Measurements from ENCODE around the gene PAIP2. TPM values are rescaled to one million over a fixed set of nuclear protein-coding genes. Genes with fewer than 3 reads are reported as not detected.

PAIP2 gene
- total RNA-seq, 2 donors from 2014 or later = 53.9 to 65.6 TPM

GRCh38 chr5:139358064-139358463 is 16.4 kb downstream of the PAIP2 start:
- Histone ChIP-seq H3K36me3 (no peaks in the 10 kb centered on the region), H3K4me3 (no peak overlapping the region), H3K27ac (no peak overlapping the region), H3K4me1 (ENCODE audit: control insufficient read depth in 1 of 2, low read depth in 2 of 2) (peaks cover 0 to 9% of the 10 kb centered on the region in 2 donors), H3K9me3 (no peaks in the 10 kb centered on the region), H3K27me3 (replicated peaks; ENCODE audit: insufficient read depth) (no peaks in the 10 kb centered on the region)
- DNase-seq (ENCODE audit: low spot score) (no peak), ATAC-seq (ENCODE audit: insufficient number of reproducible peaks, low FRiP score, low read depth) (no peak)
- TF ChIP-seq CTCF (IDR thresholded peaks at IDR 0.05) = no peak

- Histone ChIP-seq H3K9me3 (no peaks in the 10 kb centered on the region), H3K36me3 (peaks cover 12% of the 10 kb centered on the region), H3K27me3 (replicated peaks; ENCODE audit: insufficient read depth) (no peaks in the 10 kb centered on the region), H3K4me1 (ENCODE audit: control insufficient read depth in 1 of 2, low read depth in 2 of 2) (peaks cover 0 to 5% of the 10 kb centered on the region in 2 donors), H3K4me3 (no peak overlapping the region), H3K27ac (no peak overlapping the region)
- DNase-seq (ENCODE audit: low spot score) = no peak
- no peak for TF ChIP-seq CTCF (IDR thresholded peaks at IDR 0.05)
- ATAC-seq (ENCODE audit: insufficient number of reproducible peaks, low FRiP score, low read depth) = no peak
Measured at GRCh38 chr5:139360384-139360783, 18.7 kb downstream of the PAIP2 start.

GRCh38 chr5:139361835-139362429 is 20.3 kb downstream of the PAIP2 start:
- Histone ChIP-seq H3K36me3 (peaks cover 26% of the 10 kb centered on the region), H3K4me1 (ENCODE audit: control insufficient read depth in 1 of 2, low read depth in 2 of 2) (peaks cover 0 to 5% of the 10 kb centered on the region in 2 donors), H3K4me3 (no peak overlapping the region), H3K9me3 (no peaks in the 10 kb centered on the region), H3K27ac (no peak overlapping the region), H3K27me3 (replicated peaks; ENCODE audit: insufficient read depth) (no peaks in the 10 kb centered on the region)
- ATAC-seq (ENCODE audit: insufficient number of reproducible peaks, low FRiP score, low read depth) (no peak), DNase-seq (ENCODE audit: low spot score) (no peak)
- no peak for TF ChIP-seq CTCF (IDR thresholded peaks at IDR 0.05)

- Histone ChIP-seq H3K27ac (no peak overlapping the region), H3K4me3 (no peak overlapping the region), H3K9me3 (no peaks in the 10 kb centered on the region), H3K36me3 (peaks cover 41% of the 10 kb centered on the region), H3K4me1 (ENCODE audit: control insufficient read depth in 1 of 2, low read depth in 2 of 2) (peaks cover 0 to 5% of the 10 kb centered on the region in 2 donors), H3K27me3 (replicated peaks; ENCODE audit: insufficient read depth) (no peaks in the 10 kb centered on the region)
- no peak for TF ChIP-seq CTCF (IDR thresholded peaks at IDR 0.05)
- DNase-seq (ENCODE audit: low spot score) (no peak), ATAC-seq (ENCODE audit: insufficient number of reproducible peaks, low FRiP score, low read depth) (no peak)
Measured at GRCh38 chr5:139363937-139364336, 22.3 kb downstream of the PAIP2 start.

- H3K4me3 ChIP-seq = no peak overlapping the region
- no peaks in the 10 kb centered on the region for H3K9me3 ChIP-seq
- ATAC-seq (ENCODE audit: insufficient number of reproducible peaks, low FRiP score, low read depth) (no peak), DNase-seq (ENCODE audit: low spot score) (no peak)
- H3K27me3 ChIP-seq (replicated peaks; ENCODE audit: insufficient read depth) = no peaks in the 10 kb centered on the region
- H3K27ac ChIP-seq = no peak overlapping the region
- H3K36me3 ChIP-seq = peaks cover 45% of the 10 kb centered on the region
- peaks cover 0 to 5% of the 10 kb centered on the region in 2 donors for H3K4me1 ChIP-seq (ENCODE audit: control insufficient read depth in 1 of 2, low read depth in 2 of 2)
- TF ChIP-seq CTCF (IDR thresholded peaks at IDR 0.05) = no peak
Measured at GRCh38 chr5:139364466-139364865, 22.8 kb downstream of the PAIP2 start.
